Forelimb muscle (tissue), 1 donor: Measurements from ENCODE around the gene CFDP1. TPM values are rescaled to one million over a fixed set of nuclear protein-coding genes. Genes with fewer than 3 reads are reported as not detected.

ENCODE experiments used
- DNase-seq: peaks from one replicate; pipeline ENCODE4 v3.0.0-alpha.2; 2013; ENCODE audit warnings: low read depth
- polyA plus RNA-seq: library from polyadenylated mRNA; unstranded; fragments of 120-200 nt; gene quantifications from one replicate; pipeline ENCODE4 v1.2.1, GENCODE V29; 2013; ENCODE audit not compliant: insufficient read length

Gene CFDP1
- polyA plus RNA-seq, 1 donor, result 72.9 TPM

DNA sequence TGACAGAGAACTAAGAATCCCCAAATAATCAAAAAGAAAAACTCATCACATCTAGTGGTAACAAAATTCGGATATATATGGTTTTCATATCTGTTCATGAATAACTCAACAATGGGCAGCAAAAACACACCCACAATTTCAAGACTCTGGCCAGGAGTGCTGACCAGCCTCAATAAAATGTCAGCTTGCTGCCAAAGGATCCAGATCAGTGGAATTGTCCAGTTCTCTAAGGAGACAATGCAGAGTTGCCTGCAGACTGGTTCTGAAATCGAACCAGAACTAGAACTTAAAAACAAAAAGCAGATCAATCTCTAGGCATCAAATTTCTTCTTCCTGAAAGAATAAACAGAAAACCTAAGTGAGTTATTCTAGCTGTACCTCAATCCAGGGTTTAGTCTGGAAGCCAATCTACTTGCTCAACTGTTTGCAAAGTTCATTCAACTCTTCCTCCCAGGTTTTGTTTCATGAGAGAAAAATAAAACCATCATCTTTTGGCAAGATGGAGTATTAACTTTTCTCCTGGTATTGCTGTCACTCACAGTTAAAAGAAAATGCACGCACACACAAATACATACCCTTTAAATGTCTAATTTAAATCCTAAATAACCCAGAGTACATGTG is 61.0 kb downstream of the CFDP1 start:
- DNase-seq, result no peak

DNA sequence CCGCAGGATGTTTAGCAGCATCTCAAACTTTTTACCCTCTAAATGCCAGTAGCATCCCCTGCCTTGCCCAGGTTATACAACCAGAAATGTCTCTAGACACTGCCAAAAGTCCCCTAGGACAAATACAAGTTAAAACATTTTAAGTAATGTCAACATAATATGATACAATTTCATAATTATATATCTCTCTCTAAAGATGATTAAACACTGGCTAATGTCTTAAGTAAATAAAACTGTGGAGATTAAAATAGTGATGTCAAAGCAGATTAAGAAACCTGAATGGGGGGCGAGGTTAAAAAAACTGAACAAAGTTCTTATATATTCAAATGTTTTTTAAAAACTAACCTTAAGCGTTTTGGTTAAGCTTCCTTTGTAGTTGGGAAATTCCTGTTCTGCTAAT is 62.1 kb downstream of the CFDP1 start:
- DNase-seq, result no peak

DNA sequence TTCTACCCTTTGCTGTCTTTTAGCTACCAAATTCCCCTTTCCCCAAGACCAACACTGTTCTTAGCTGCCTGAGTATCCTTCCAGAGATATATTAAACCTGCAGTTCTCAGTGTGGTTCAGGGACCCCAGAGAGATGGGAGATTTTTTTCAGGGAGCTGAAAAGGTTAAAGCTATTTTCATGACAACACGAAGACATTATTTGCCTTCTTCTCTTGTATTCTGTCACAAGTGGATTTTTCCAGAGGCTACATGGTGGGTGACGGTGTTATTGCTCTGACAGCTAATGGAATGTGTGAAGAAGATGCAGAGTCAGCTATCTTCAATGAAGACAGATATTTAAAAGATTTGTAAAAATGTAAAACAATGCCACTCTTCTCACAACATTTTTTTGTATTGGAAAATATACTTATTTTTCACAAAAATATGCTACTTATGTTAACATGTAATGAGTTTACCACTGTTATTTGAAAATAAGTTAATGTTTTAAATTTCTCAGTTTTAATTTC is 69.0 kb downstream of the CFDP1 start:
- no peak for DNase-seq

DNA sequence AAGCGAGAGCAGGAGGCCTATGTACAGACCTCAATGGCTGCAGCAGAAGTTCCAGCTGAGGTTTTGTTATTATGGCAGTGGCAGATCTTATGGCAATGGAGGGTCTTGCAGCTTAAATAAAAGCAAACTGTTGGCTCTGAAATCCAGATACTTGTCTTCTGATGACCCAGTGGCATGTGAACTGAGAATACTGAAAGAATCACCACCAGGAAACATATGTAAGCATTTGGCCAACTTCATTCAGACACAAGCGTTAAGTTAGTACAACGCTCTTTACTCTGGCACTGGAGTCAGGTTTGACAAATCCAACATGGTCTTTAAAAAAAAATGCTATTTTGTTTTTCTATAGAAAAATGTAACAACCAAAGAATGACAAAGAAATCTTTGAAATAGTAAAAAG is 70.5 kb downstream of the CFDP1 start:
- DNase-seq, result no peak

DNA sequence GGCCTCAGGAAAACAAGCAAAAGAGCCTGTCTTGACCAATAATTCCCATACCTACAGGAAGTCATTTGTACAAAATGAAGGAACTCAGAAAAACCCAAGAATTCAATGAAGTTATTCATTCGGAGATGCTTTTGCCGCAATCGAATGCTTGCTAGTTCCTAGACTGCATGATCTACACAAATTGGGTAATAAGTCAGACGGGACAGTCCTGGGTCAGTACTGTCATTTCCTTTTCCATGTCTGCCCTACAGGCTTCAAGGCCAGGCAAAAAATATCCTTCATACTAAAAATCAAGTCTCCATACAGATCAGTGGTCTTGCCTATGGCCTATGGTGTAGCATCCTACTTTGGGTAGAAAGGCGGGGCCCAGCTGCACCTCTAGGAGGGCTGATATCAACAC is 71.4 kb downstream of the CFDP1 start:
- no peak for DNase-seq

DNA sequence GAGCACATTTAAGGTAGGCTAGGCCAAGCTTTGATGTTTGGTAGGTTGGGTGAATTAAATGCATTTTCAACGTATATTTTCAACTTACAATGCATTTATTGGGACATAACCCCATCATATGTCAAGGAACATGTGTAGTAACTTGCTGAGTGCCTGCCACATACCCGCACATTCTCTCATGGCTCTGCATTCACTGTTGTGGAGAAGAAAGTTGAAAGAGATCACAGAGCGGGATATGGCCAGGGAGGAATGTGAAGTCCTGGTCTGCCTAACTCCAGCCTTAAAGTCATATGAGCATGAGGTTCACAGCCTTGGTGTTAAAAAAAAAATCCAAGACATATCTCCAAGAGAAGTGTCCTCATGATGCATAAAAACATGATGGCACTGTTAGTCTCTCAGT is 79.1 kb downstream of the CFDP1 start:
- DNase-seq, result no peak

DNA sequence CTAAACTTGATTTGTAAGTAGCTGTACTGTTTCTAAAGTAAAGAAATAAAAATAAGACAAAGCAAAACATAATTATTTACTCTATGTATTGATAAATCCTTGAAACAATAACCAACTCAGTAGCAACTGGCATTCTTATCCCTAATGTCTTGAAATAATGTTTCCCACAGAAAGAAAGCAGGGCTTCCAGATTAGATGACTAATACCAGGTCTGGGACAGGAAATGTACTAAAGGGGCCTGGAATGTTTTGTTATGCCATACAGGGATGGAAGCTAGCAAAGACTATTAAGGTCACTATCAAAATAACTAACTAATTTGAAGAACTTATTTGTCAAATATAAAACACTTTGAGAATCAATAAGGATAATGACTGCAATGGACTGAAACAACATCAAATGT is 82.1 kb downstream of the CFDP1 start:
- DNase-seq, result no peak

DNA sequence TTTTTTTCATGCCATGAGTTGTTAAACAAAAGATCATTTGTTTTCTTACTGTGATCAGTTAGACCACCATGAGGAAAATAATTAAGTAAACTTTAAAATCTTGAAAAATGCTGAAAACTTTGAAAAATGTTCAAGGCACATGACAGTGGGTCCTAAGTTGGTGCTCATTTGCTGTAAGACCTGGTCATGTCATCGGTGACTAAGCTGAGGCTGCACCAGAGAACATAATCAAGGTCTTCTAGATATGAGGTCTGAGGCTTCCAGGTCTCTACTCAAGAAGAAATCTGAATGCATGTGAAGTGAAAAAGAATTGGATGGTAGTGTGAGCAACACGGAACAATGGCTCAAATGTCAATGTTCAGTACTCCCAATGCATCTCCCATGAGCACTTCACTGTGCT is 87.6 kb downstream of the CFDP1 start:
- no peak for DNase-seq

DNA sequence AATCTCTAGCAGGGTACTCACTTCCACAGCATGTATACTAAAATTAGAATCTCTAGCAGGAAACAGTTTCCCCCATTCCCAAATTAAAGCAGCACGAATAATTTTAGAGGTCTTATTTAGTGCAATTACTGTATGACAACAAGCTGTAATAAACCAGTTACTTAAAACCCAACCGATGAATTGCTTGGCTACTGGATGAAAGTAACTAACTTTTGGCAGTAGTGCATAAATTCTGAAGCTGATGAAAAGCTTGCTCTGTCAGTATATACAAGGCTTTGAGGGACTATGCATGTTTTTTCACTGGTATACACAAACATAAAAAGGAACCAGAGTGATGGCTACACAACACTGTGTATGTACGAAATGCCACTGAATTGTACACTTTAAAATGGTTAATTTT is 89.4 kb downstream of the CFDP1 start:
- DNase-seq, result no peak

DNA sequence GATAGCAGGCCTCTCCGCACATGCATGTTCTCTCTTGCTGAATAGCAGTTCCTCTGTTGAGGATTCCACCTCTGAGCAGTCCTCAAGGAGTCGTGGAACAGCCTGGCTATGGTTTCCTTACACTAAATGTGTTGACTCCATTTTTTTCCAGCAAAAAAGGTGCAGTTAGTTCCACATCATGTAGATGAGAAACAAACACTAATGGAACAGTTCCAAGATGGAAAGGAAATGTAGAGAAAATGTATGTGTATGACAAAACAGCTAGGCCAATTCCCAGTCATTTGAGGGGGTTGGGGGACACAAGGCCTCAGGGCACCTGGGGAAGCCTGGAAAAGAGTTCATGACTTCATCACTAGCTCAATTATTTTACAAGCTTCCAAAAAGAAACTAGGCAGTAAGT is 90.0 kb downstream of the CFDP1 start:
- DNase-seq, result peak; percentile 29

DNA sequence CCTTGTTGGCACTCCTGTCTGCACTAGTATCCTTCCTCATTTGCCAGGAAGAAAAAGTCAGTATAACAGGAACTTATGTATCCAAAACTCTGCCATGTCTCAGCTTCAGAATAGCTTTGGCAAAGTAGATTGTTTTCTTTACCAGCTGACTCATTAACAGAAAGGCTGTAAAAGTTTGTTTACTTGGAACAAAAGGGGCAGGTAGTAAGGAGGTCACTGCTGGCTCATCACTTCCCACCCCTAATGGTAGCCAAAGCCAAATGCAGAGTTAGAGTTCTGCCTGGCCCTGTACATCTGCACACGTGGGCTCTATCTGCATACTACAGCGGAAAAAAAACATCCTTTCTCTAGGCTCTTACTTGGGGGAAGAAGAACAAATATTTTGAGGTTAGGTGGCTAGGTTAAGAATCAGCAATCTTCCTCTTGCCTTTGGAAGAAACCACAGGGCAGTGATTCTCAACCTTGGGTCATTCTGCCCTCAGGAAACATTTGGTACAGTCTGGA is 90.9 kb downstream of the CFDP1 start:
- no peak for DNase-seq

DNA sequence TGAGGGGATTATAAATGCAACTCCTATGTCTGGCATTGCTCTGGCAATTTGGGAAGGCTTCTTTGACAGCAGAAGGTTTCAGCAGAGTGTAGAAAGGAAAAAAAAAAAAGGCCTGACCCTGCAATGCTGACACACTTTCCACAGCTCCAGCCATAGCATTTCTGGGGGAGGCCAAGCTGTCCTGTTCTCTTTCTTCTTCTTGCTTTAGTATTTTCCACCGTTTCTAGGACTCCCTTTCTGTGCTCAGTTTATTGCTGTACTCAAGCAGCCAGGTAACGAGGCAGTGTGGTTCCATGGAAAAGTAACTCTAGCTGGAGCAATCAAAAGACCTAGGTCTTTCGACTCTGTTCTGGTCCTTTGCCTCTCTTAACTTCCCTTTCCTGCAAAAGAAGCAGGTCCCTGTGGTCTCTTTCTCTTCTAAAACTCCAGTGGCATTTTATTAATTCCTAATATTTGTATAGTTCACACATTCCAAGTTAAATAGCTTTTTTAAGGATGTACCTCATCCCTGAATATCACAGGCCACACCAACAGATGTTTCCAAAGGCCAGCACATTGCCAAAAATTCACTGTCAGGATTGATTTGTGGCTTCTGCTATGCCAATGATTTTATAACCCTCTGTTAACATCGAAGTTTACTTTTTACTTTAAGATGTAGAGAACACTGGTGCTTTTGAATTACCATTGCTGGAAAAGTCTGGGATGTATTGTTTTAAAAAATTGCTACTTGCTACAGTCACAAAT is 91.6 kb downstream of the CFDP1 start:
- no peak for DNase-seq

DNA sequence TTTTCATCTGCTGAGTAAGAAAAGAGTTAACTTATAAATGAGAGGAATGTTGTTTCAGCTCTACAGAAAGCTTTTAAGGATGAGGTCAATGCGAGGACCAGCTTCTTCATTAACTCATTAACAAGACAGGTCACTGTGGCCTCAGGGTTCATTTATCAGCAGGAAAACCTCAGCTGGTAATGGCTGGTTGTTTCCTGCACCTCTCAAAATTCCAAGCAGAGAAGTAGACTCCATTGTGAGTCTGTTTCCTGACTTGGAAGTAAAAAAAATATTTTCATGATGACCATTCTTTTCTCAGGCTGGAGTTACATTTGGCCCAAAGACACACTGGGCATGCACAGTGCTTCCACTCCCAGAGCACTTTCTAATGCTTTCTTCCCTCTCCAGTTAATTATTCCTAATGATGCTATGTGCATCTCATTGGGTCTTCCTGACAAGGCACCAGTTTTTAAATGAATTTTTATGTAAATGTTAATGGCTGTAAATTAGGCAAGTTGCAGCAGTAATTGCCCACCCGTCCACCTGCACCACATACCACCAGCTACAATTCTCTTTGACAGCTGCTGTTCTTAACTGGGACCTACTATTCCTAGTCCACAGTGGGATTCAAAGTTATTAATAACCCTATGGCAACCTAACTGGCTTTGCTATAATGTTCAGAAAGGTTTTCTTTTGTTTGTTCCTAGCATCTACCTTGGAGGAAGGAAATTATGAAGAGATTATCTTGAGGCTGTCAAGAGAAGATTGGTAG is 92.4 kb downstream of the CFDP1 start:
- no peak for DNase-seq

DNA sequence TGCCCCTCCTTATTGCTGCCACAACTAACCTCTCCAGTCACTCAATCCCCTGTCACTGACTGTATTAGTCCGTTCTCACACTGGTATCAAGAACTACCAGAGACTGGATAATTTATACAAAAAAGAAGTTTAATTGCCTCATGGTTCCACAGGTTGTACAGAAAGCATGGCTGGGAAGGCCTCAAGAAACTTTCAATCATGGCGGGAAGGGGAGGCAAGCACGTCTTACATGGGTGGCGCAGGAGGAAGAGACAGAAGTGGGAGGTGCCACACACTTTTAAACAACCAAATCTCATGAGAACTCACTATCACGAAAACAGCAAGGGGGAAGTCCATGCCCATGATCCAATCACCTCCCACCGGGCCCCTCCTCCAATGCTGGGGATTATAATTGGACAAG is 95.9 kb downstream of the CFDP1 start:
- no peak for DNase-seq

DNA sequence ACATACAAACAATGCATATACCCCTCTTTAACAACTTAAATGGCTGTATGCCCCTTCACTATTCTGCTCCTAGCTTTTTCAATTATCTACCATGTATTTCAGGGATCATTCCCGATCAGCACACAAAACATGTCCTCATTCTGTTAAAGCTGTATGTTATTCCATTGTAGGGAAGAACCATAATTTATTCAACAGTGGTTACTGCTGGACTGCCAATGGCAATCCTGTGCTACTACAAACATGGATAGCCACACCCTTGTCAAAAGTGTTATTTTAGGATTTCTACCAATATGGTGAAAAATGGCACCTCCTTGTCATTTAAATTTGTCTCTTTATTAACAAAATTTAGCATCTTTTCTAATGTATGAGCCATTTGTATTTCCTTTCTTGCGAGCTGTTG is 96.8 kb downstream of the CFDP1 start:
- DNase-seq, result no peak

DNA sequence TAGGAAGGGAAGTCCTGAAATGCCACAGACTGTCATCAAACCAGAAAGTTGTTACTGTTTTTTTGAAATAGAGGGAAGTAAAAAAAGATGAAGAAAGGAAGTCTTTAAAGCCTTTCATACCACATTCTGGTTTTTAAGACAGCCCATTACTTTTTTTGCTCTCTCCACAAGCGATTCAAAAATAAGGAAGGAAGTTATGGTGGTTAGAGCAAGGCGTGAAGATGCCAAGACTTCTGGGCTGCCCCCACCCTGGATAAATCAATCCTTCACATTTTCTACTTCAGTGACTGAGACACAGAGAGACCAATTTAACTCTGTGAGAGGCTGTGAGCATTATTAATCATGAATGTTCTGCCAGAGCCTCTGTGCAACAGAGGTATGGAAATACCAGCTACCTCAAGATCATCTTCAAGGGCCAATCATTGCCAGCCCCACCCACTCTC is 99.6 kb downstream of the CFDP1 start:
- no peak for DNase-seq

DNA sequence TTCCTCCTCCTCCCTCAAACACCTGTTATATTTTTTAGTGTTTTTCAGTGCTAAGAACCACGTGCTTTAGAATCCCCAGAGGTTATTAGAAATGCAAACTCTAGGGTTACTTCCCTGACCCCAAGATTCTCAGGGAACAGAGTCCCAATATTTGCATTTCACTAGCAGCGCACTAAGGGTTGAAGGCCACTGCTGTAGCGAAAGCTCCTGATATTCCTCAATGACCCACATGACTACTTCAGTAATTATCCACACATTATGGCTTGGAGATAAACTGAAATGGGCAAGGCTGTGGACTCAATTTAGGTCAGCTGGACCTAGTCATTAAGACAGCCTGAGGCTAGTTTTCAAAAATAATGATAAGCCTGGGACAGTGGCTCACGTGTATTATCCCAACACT is 103.4 kb downstream of the CFDP1 start:
- no peak for DNase-seq

DNA sequence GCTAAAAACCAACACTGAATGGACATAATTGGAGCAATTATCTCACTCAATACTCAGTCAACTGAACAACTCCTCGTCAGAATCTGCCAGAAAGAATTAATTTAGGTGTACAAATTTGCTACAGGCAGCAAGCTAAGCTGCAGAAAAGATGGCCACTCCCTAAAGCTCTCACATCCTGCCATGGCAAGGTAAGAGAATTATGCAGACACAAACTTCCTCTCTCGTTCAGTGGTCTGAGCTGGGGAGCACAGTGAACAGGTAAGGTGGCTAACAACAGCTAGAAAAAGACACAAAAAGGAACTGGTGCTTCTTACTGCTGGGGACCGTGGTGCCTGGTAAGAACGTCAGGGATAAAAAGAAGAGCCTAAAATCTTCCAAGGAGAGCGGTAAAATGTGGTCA is 107.0 kb downstream of the CFDP1 start:
- no peak for DNase-seq

DNA sequence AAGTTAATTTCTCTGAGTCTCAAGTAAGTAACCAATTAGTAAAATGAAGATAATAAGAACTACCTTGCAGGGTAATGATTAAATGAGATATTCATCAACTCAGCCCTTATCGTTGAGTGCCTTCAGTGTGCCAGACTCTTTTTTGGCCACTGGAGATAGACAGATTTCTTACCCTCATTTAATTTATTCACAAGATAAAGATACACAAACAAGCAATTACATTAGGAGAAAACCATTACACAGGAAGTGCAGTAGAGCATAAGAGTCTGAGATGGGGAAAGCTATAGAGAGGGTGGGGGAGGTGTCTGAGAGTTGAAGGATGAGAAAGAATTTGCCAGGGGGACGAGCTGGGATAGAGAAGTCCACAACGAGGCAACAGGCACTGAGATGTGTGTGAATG is 109.4 kb downstream of the CFDP1 start:
- no peak for DNase-seq

DNA sequence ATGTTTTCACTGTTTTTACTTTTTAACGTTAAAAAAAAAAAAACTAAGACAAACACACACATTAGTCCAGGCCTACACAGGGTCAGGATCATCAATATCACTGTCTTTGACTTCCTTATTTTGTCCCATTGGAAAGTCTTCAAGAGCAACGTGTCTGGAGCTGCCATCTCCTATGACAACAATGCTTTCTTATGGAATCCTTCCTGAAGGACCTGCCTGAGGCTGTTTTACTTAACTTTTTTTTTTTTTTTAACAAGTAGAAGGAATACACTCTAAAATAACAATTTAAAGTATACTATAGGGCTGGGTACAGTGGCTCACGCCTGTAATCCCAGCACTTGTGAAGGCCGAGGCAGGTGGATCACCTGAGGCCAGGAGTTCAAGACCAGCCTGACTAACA is 110.1 kb downstream of the CFDP1 start:
- DNase-seq, result no peak

DNA sequence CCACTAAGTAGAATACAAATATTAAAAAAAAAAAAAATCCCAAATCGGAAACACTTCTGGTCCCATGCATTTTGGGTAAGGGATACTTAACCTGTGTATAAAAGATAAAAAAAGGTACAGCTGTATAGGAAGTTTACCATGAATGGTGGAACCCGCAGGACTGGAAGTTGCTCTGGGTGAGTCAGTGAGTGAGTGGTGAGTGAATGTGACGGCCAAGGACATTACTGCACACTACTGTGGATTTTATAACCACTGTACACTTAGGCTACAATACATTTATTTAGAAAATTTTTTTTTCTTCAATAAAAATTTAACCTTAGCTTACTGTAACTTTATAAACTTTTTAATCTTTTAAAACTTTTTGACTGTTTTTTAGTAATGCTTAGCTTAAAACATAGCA is 110.6 kb downstream of the CFDP1 start:
- no peak for DNase-seq

DNA sequence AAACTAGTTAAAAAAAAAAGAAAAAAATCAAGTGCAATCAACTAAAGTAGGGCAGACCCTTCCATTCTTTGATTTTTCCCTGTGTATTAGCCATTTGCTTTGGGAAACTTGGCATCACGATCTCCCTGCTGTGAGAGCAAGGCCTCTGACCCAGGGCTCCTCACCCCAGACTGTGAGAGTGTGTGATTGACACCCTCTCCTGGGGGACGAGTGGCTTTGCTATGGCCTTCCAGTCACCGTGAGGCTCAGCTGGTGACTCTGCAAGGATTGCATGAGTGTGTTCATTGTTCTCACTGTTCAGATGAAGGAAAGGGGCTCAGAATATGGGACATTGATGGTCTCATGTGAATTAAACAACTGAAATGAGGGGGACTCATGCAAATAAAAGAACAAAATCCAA is 112.9 kb downstream of the CFDP1 start:
- no peak for DNase-seq
